K562 (cell line): Measurements from ENCODE around the gene NEDD1. TPM values are rescaled to one million over a fixed set of nuclear protein-coding genes. Genes with fewer than 3 reads are reported as not detected.

Source experiments
- ARID1B ChIP-seq: fragments of 450-650 bp; IDR thresholded peaks from 2 replicates; pipeline ENCODE4 v1.6.1; 2016; ENCODE audit warnings: antibody characterized with exemption, mild to moderate bottlenecking, inconsistent platforms
- ARNT ChIP-seq, 2 experiments: fragments of 450-650 bp; IDR thresholded peaks; 2 replicates each; pipeline ENCODE4 v1.6.1; 2016; ENCODE audit warnings: mild to moderate bottlenecking in 1 of 2
- CHAMP1 ChIP-seq: fragments of 450-650 bp; IDR thresholded peaks from 2 replicates; pipeline ENCODE4 v1.6.1; 2016; ENCODE audit warnings: mild to moderate bottlenecking
- GABPB1 ChIP-seq: sonication (generic); formaldehyde crosslinking; IDR thresholded peaks from 2 replicates; pipeline ENCODE4 v1.8.0; 2022; ENCODE audit warnings: mild to moderate bottlenecking, missing genetic modification reagents
- LEF1 ChIP-seq: fragments of 450-650 bp; IDR thresholded peaks from 2 replicates; pipeline ENCODE4 v1.6.1; 2016; ENCODE audit warnings: mild to moderate bottlenecking
- MAFG ChIP-seq: fragments of 450-650 bp; conservative IDR thresholded peaks from 2 replicates; pipeline ENCODE4 v1.6.1; 2016; ENCODE audit warnings: missing genetic modification characterization, missing compliant biosample characterization
- MEIS2 ChIP-seq: fragments of 450-650 bp; IDR thresholded peaks from 2 replicates; pipeline ENCODE4 v1.6.1; 2014; ENCODE audit warnings: mild to moderate bottlenecking; ENCODE audit not compliant: partially characterized antibody
- NBN ChIP-seq: fragments of 450-650 bp; IDR thresholded peaks from 2 replicates; pipeline ENCODE4 v1.6.1; 2016; ENCODE audit warnings: low read depth, mild to moderate bottlenecking
- NFIX ChIP-seq: fragments of 250-450 bp; sonication (Bioruptor Pico); IDR thresholded peaks from 2 replicates; pipeline ENCODE4 v1.4.0; 2020; ENCODE audit warnings: low read depth, mild to moderate bottlenecking, moderate library complexity
- POLR2B ChIP-seq: fragments of 450-650 bp; IDR thresholded peaks from 2 replicates; pipeline ENCODE4 v1.6.1; 2018; ENCODE audit warnings: low read depth; ENCODE audit not compliant: partially characterized antibody
- SAFB ChIP-seq: fragments of 200-400 bp; formaldehyde crosslinking; IDR thresholded peaks from 2 replicates; pipeline ENCODE4 v1.6.1; 2017; ENCODE audit warnings: low read depth, low read length, borderline replicate concordance
- ZNF41 ChIP-seq: fragments of 250-450 bp; sonication (Bioruptor Pico); conservative IDR thresholded peaks from 2 replicates; pipeline ENCODE4 v1.4.0; 2020; ENCODE audit warnings: mild to moderate bottlenecking
- ZSCAN32 ChIP-seq: fragments of 450-650 bp; formaldehyde crosslinking; IDR thresholded peaks from 2 replicates; pipeline ENCODE4 v1.4.0; 2020; ENCODE audit warnings: mild to moderate bottlenecking, moderate library complexity
- polyA plus RNA-seq, 8 experiments: library from polyadenylated mRNA; depleted of rRNA in 4 of 8; stranded (reverse) in 5 of 8; unstranded in 3 of 8; fragments of >200 nt; fragmentation: Nextera tagmentation in 2 of 8; fragmentation: Illumina TruSeq in 1 of 8; extraction: Ambion mirVana in 2 of 8; extraction: Trizol in 1 of 8; gene quantifications; 2 replicates each; pipeline versions ENCODE4 v1.2.1 to v1.2.3, GENCODE V29; 2011 to 2014; ENCODE audit warnings: inconsistent platforms in 1 of 8, missing spikeins in 1 of 8
- total RNA-seq, 7 experiments: library from RNA; depleted of rRNA in 6 of 7; stranded (reverse); fragments of >200 nt in 6 of 7; fragmentation: Illumina TruSeq in 2 of 7; extraction: Trizol in 2 of 7; gene quantifications; 2 replicates each; pipeline versions ENCODE4 v1.2.1 to v1.2.3, GENCODE V29; 2011 to 2021; ENCODE audit warnings: low replicate concordance in 1 of 7
- TF ChIP-seq, protein P1 (sequence below): fragments of 250-450 bp; sonication (Bioruptor Pico); IDR thresholded peaks from 2 replicates; pipeline ENCODE4 v1.4.0; 2020; ENCODE audit warnings: mild to moderate bottlenecking, moderate library complexity
- TF ChIP-seq, protein P2 (sequence below): sonication (generic); formaldehyde crosslinking; IDR thresholded peaks from 2 replicates; pipeline ENCODE4 v1.8.0; 2022; ENCODE audit warnings: mild to moderate bottlenecking, missing genetic modification reagents
- TF ChIP-seq, protein P3 (sequence below), 2 experiments: fragments of 450-650 bp; IDR thresholded peaks; 2 replicates each; pipeline ENCODE4 v1.6.1; 2016
- TF ChIP-seq, protein P4 (sequence below): sonication (generic); formaldehyde crosslinking; IDR thresholded peaks from 2 replicates; pipeline ENCODE4 v1.8.1; 2022; ENCODE audit warnings: missing genetic modification reagents

The NEDD1 gene
- total and polyA plus RNA-seq, 9 of the 15 experiments (the other 6 are each of a cell fraction or from before 2014, with no cell fraction given): 7.5 to 29.3 (median 14.8) TPM

- TF ChIP-seq MEIS2 (no peak), ARNT (IDR thresholded peaks at IDR 0.05) (0 out of 4 replicates have a peak, but pooled peaks of 1 of the 2 experiments have one; percentile 37), ARID1B (peak; percentile 28; the same call in 1 of the 2 replicates), NBN (peak; percentile 93), POLR2B (peak; percentile 63), CHAMP1 (peak; percentile 73; the same call in 1 of the 2 replicates), NFIX (no peak), LEF1 (no peak), ZNF41 (CRISPR knock-in tag) (no peak), MAFG (tag) (no peak), GABPB1 (peak; percentile 95), ZSCAN32 (CRISPR knock-in tag) (0 out of 2 replicates have a peak, but pooled peaks have one; percentile 14), SAFB (no peak)
- TF ChIP-seq, protein P1, sequence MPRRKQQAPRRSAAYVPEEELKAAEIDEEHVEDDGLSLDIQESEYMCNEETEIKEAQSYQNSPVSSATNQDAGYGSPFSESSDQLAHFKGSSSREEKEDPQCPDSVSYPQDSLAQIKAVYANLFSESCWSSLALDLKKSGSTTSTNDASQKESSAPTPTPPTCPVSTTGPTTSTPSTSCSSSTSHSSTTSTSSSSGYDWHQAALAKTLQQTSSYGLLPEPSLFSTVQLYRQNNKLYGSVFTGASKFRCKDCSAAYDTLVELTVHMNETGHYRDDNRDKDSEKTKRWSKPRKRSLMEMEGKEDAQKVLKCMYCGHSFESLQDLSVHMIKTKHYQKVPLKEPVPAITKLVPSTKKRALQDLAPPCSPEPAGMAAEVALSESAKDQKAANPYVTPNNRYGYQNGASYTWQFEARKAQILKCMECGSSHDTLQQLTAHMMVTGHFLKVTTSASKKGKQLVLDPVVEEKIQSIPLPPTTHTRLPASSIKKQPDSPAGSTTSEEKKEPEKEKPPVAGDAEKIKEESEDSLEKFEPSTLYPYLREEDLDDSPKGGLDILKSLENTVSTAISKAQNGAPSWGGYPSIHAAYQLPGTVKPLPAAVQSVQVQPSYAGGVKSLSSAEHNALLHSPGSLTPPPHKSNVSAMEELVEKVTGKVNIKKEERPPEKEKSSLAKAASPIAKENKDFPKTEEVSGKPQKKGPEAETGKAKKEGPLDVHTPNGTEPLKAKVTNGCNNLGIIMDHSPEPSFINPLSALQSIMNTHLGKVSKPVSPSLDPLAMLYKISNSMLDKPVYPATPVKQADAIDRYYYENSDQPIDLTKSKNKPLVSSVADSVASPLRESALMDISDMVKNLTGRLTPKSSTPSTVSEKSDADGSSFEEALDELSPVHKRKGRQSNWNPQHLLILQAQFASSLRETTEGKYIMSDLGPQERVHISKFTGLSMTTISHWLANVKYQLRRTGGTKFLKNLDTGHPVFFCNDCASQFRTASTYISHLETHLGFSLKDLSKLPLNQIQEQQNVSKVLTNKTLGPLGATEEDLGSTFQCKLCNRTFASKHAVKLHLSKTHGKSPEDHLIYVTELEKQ (CRISPR knock-in tag): no peak
- TF ChIP-seq, protein P2, sequence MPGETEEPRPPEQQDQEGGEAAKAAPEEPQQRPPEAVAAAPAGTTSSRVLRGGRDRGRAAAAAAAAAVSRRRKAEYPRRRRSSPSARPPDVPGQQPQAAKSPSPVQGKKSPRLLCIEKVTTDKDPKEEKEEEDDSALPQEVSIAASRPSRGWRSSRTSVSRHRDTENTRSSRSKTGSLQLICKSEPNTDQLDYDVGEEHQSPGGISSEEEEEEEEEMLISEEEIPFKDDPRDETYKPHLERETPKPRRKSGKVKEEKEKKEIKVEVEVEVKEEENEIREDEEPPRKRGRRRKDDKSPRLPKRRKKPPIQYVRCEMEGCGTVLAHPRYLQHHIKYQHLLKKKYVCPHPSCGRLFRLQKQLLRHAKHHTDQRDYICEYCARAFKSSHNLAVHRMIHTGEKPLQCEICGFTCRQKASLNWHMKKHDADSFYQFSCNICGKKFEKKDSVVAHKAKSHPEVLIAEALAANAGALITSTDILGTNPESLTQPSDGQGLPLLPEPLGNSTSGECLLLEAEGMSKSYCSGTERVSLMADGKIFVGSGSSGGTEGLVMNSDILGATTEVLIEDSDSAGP (CRISPR knock-in tag): no peak
- TF ChIP-seq, protein P3, sequence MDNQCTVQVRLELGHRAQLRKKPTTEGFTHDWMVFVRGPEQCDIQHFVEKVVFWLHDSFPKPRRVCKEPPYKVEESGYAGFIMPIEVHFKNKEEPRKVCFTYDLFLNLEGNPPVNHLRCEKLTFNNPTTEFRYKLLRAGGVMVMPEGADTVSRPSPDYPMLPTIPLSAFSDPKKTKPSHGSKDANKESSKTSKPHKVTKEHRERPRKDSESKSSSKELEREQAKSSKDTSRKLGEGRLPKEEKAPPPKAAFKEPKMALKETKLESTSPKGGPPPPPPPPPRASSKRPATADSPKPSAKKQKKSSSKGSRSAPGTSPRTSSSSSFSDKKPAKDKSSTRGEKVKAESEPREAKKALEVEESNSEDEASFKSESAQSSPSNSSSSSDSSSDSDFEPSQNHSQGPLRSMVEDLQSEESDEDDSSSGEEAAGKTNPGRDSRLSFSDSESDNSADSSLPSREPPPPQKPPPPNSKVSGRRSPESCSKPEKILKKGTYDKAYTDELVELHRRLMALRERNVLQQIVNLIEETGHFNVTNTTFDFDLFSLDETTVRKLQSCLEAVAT (IDR thresholded peaks at IDR 0.05): no peak
- TF ChIP-seq, protein P4, sequence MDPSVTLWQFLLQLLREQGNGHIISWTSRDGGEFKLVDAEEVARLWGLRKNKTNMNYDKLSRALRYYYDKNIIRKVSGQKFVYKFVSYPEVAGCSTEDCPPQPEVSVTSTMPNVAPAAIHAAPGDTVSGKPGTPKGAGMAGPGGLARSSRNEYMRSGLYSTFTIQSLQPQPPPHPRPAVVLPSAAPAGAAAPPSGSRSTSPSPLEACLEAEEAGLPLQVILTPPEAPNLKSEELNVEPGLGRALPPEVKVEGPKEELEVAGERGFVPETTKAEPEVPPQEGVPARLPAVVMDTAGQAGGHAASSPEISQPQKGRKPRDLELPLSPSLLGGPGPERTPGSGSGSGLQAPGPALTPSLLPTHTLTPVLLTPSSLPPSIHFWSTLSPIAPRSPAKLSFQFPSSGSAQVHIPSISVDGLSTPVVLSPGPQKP (CRISPR knock-in tag): no peak
Observed at GRCh38 chr12:96906849-96907670, at the start of gene NEDD1 (continued).
